Left cardiac atrium (tissue), 4 donors: Measurements from ENCODE around the gene NDUFV2. TPM values are rescaled to one million over a fixed set of nuclear protein-coding genes. Genes with fewer than 3 reads are reported as not detected.
"Not testable (repeated sequence)": the region's sequence is repeated elsewhere in the genome, so short reads cannot be mapped to it uniquely, and the experiment has no call there.

Experiments used
- ATAC-seq, 2 donors: fragments of 200-7000 bp; cut with Tn5 transposase; one replicate each; pipeline ENCODE4 v1.9.1; 2020; ENCODE audit warnings: mild to moderate bottlenecking in 2 of 2, moderate library complexity in 2 of 2
- DNase-seq: peaks from one replicate; pipeline ENCODE4 v3.0.0-alpha.2; 2020
- intact Hi-C, 2 donors: fragments of 100-400 bp; cut with DNase I; formaldehyde crosslinking; loops; one replicate each; pipeline versions ENCODE4 v1.14.1 to v1.15.1; 2022 to 2023
- total RNA-seq, 2 donors: library from RNA; stranded (reverse); fragmentation: NEBNext Ultra II Directional; extraction: Animal tissue kit (Norgen Biotek cat#: 25700); gene quantifications; one replicate each; pipeline ENCODE4 v1.2.1, GENCODE V29; 2021
- donor health status: DM: no; HTN: yes; CAD: no.
- donor health status: DM: no; HTN: yes; CAD: no; lungs with severe emphysema.
- donor health status: DM: yes; HTN: yes; CAD: no.
- donor health status: Dilated cardiomyopathy.

The NDUFV2 gene
- total RNA-seq, 2 donors from 2014 or later, result 285 to 318 TPM

- intact Hi-C loops, result loop anchor here (5.0 kb wide), 1 partner anchor 35 kb away; the partner anchor contains the start of gene NDUFV2 (in 2 of the 2)
- DNase-seq (peak; percentile 76), ATAC-seq (peak; percentile 39 to 47)
Measured at GRCh38 chr18:9137168-9138066, 34.9 kb downstream of the NDUFV2 start.

GRCh38 chr18:9139400-9140039 is 37.0 kb downstream of the NDUFV2 start:
- DNase-seq (no peak), ATAC-seq (no peak)
- intact Hi-C loops, result loop anchor here (5.0 kb wide), 1 partner anchor 37 kb away; the partner anchor contains the start of gene NDUFV2 (in 2 of the 2)

- intact Hi-C loops, result no loop called here
- DNase-seq (no peak), ATAC-seq (no peak)
Measured at GRCh38 chr18:9140381-9140780, 37.9 kb downstream of the NDUFV2 start.

- DNase-seq, result no peak
- intact Hi-C loops, result no loop called here
- ATAC-seq, result no peak
Measured at GRCh38 chr18:9140984-9141383, 38.5 kb downstream of the NDUFV2 start.

- ATAC-seq (no peak), DNase-seq (no peak)
- intact Hi-C loops, result loop anchor here in 1 of 2 donors (5.0 kb wide), 1 partner anchor 69 kb away; no protein-coding TSS in a partner anchor
Measured at GRCh38 chr18:9146224-9146623, 43.7 kb downstream of the NDUFV2 start.

- DNase-seq (no peak), ATAC-seq (peak; percentile 89 to 92)
- intact Hi-C loops, result loop anchor here in 1 of 2 donors (5.0 kb wide), 1 partner anchor 70 kb away; no protein-coding TSS in a partner anchor
Measured at GRCh38 chr18:9147440-9148202, 45.1 kb downstream of the NDUFV2 start.

- intact Hi-C loops, result loop anchor here in 1 of 2 donors (5.0 kb wide), 1 partner anchor 71 kb away; no protein-coding TSS in a partner anchor
- no peak for DNase-seq
- ATAC-seq, result no peak
Measured at GRCh38 chr18:9148203-9148552, 45.7 kb downstream of the NDUFV2 start.

GRCh38 chr18:9150121-9150520 is 47.6 kb downstream of the NDUFV2 start:
- no peak for DNase-seq
- no peak for ATAC-seq
- intact Hi-C loops, result loop anchor here in 1 of 2 donors (2.0 kb wide), 1 partner anchor 77 kb away; no protein-coding TSS in a partner anchor

- no peak for ATAC-seq
- no peak for DNase-seq
- intact Hi-C loops, result no loop called here
Measured at GRCh38 chr18:9153256-9153655, 50.8 kb downstream of the NDUFV2 start.

- no peak for ATAC-seq
- DNase-seq, result no peak
- intact Hi-C loops, result no loop called here
Measured at GRCh38 chr18:9156604-9157249, 54.2 kb downstream of the NDUFV2 start.

GRCh38 chr18:9157806-9158205 is 55.3 kb downstream of the NDUFV2 start:
- ATAC-seq, result no peak

GRCh38 chr18:9160014-9160413 is 57.5 kb downstream of the NDUFV2 start:
- intact Hi-C loops, result no loop called here
- ATAC-seq (no peak), DNase-seq (no peak)

More at GRCh38 chr18:9157806-9158205, 55.3 kb downstream of the NDUFV2 start:
- DNase-seq, result no peak
- intact Hi-C loops, result no loop called here

- intact Hi-C loops, ATAC-seq, DNase-seq: not testable (repeated sequence)
Measured at GRCh38 chr18:9162663-9163062, 60.2 kb downstream of the NDUFV2 start.

- DNase-seq, intact Hi-C loops, ATAC-seq: not testable (repeated sequence)
Measured at GRCh38 chr18:9164149-9164548, 61.6 kb downstream of the NDUFV2 start.

GRCh38 chr18:9165883-9166282 is 63.4 kb downstream of the NDUFV2 start:
- DNase-seq, ATAC-seq, intact Hi-C loops: not testable (repeated sequence)

- ATAC-seq, intact Hi-C loops, DNase-seq: not testable (repeated sequence)
Measured at GRCh38 chr18:9169515-9169914, 67.0 kb downstream of the NDUFV2 start.

GRCh38 chr18:9171919-9172318 is 69.4 kb downstream of the NDUFV2 start:
- ATAC-seq, DNase-seq, intact Hi-C loops: not testable (repeated sequence)

GRCh38 chr18:9172506-9173127 is 70.1 kb downstream of the NDUFV2 start:
- no peak for DNase-seq
- ATAC-seq, result peak in 1 of 2 donors; percentile 45
- intact Hi-C loops, result no loop called here
